Measurements from ENCODE around the gene MIB2. TPM values are rescaled to one million over a fixed set of nuclear protein-coding genes. Genes with fewer than 3 reads are reported as not detected.

MIB2 gene
- total RNA-seq, 4 donors from 2014 or later: 80.0 to 99.8 (median 96.6) TPM

DNA sequence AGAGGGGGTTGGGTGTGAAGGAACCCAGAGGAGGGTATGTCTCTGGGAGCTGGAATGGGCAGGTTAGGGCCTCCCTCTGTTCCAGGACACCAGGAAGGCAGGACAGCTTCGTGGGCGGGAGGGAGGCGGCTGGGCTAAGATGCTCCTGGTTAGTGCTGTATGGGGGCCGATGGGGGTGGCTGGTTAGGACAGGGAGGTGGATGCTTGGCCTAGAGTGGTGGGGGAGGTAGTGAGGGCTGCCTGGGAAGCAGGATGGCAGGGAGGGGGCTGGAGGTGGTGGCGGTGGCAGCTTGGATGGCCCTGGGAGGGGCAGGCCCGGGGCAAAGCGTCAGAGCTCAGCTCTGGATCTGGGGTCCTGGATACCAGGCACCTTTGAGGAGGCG is 10.5 kb downstream of the MIB2 start:
- Histone ChIP-seq H3K9me3 (no peaks in the 10 kb centered on the region), H3K4me1 (peaks cover 14 to 76% (median 21%) of the 10 kb centered on the region in 3 donors), H3K27ac (no peak overlapping the region), H3K27me3 (peaks cover 0 to 23% (median 0%) of the 10 kb centered on the region in 4 donors), H3K4me3 (no peak overlapping the region), H3K36me3 (peaks cover 0 to 26% (median 0%) of the 10 kb centered on the region in 3 donors)
- TF ChIP-seq POLR2A (IDR thresholded peaks at IDR 0.05): no peak
- TF ChIP-seq, protein P1, sequence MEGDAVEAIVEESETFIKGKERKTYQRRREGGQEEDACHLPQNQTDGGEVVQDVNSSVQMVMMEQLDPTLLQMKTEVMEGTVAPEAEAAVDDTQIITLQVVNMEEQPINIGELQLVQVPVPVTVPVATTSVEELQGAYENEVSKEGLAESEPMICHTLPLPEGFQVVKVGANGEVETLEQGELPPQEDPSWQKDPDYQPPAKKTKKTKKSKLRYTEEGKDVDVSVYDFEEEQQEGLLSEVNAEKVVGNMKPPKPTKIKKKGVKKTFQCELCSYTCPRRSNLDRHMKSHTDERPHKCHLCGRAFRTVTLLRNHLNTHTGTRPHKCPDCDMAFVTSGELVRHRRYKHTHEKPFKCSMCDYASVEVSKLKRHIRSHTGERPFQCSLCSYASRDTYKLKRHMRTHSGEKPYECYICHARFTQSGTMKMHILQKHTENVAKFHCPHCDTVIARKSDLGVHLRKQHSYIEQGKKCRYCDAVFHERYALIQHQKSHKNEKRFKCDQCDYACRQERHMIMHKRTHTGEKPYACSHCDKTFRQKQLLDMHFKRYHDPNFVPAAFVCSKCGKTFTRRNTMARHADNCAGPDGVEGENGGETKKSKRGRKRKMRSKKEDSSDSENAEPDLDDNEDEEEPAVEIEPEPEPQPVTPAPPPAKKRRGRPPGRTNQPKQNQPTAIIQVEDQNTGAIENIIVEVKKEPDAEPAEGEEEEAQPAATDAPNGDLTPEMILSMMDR (IDR thresholded peaks at IDR 0.05): no peak
- DNase-seq: no peak
- intact Hi-C loops (cut with DNase I): no loop called here
- WGBS, 2 donors: 84 to 100% methylated on average over 5 to 8 of the region's 8 CpGs

DNA sequence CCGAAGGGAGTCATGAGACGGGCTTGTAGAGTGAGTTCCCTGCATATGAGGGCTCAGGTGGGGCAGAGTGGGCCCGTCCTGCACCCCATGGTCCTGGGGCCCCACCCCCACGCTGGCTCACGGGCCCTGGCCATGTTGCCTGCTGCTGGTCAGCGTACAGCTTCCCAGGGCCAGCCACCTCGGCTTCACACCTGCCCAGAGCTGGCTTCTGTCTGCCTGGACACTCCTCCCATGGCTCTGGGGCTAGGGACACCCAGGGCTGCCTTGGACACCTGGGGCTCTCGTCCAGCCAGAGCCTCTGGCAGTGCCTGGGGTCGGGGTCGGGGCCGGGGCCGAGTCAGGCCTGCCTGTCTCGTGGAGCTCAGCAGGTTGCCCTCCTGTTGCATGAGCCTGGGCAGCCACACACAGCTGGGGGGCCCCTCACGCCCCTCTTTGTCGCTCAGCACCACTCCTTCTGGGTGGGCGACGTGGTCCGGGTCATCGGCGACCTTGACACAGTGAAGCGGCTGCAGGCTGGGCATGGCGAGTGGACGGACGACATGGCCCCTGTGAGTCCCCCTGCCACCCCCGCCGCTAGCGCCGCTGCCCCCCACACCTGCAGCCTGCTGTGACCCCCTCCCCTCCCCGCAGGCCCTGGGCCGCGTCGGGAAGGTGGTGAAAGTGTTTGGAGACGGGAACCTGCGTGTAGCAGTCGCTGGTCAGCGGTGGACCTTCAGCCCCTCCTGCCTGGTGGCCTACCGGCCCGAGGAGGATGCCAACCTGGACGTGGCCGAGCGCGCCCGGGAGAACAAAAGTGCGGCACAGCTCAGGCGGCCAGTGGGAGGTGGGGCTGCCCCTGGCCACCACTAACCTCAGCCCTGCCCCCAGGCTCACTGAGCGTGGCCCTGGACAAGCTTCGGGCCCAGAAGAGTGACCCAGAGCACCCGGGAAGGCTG is 11.2 kb downstream of the MIB2 start:
- peaks cover 0 to 26% (median 0%) of the 10 kb centered on the region in 3 donors for H3K36me3 ChIP-seq
- TF ChIP-seq POLR2A (IDR thresholded peaks at IDR 0.05): no peak
- TF ChIP-seq, protein P1 (IDR thresholded peaks at IDR 0.05): no peak
- H3K4me1 ChIP-seq: peaks cover 19 to 76% (median 28%) of the 10 kb centered on the region in 3 donors
- H3K9me3 ChIP-seq: no peaks in the 10 kb centered on the region
- DNase-seq: no peak
- H3K27ac ChIP-seq: peak overlapping the region; percentile 56 to 90 (median 79)
- intact Hi-C loops (cut with DNase I): no loop called here
- H3K4me3 ChIP-seq: peak overlapping the region in 2 of 4 donors; percentile 50 to 63
- H3K27me3 ChIP-seq: peaks cover 0 to 29% (median 2%) of the 10 kb centered on the region in 4 donors
- 70 to 88% methylated on average over 2 to 3 of the region's 48 CpGs for WGBS, 2 donors

DNA sequence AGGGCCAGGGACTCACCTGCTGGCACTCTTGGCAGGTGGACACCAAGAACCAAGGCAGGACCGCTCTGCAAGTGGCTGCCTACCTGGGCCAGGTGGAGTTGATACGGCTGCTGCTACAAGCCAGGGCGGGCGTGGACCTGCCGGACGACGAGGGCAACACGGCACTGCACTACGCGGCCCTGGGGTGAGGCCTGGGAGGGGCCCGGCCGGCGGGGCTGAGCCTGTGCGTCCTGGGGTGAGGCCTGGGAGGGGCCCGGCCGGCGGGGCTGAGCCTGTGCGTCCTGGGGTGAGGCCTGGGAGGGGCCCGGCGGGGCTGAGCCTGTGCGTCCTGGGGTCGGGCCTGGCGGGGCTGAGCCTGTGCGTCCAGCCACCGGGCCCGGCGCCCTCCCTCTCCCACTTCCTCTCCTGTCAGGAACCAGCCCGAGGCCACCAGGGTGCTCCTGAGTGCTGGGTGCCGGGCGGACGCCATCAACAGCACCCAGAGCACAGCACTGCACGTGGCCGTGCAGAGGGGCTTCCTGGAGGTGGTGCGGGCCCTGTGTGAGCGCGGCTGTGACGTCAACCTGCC is 12.0 kb downstream of the MIB2 start:
- 45% methylated on average over 5 of the region's 37 CpGs; no CpG with 5 or more reads in 1 of the 2 donors for WGBS, 2 donors
- TF ChIP-seq POLR2A (IDR thresholded peaks at IDR 0.05): peak in 1 of 4 donors; percentile 40
- TF ChIP-seq, protein P1 (IDR thresholded peaks at IDR 0.05): no peak
- intact Hi-C loops (cut with DNase I): no loop called here
- no peaks in the 10 kb centered on the region for H3K9me3 ChIP-seq
- peaks cover 25 to 76% (median 31%) of the 10 kb centered on the region in 3 donors for H3K4me1 ChIP-seq
- H3K36me3 ChIP-seq: peaks cover 0 to 26% (median 0%) of the 10 kb centered on the region in 3 donors
- DNase-seq: no peak
- H3K4me3 ChIP-seq: peak overlapping the region; percentile 36 to 63 (median 43)
- peaks cover 0 to 38% (median 10%) of the 10 kb centered on the region in 4 donors for H3K27me3 ChIP-seq
- H3K27ac ChIP-seq: peak overlapping the region; percentile 83 to 90 (median 88)

DNA sequence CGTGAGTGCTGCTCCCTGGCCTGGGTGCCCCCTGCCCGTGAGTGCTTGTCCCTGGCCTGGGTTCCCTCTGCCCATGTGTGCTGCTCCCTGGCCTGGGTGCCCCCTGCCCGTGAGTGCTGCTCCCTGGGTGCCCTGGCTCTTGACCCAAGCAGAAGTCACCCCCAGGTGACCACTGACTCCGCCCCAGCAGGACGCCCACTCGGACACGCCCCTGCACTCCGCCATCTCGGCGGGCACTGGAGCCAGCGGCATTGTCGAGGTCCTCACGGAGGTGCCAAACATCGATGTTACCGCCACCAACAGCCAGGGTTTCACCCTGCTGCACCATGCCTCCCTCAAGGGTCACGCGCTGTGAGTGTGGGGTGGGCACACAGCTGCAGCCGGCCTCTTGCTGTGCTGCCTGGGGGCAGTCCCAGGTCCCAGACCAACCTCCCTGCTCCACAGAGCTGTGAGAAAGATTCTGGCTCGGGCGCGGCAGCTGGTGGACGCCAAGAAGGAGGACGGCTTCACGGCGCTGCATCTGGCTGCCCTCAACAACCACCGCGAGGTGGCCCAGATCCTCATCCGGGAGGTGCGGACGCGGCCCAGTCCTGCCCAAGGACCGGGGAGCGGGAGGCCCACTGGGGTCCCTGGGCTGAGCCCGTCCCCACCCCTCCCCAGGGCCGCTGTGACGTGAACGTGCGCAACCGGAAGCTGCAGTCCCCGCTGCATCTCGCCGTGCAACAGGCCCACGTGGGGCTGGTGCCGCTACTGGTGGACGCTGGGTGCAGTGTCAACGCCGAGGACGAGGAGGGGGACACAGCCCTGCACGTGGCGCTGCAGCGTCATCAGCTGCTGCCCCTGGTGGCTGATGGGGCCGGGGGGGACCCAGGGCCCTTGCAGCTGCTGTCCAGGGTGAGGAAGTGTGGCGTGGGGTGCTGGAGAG is 12.8 kb downstream of the MIB2 start:
- DNase-seq: no peak
- 50 to 66% methylated on average over 2 to 12 of the region's 53 CpGs for WGBS, 2 donors
- intact Hi-C loops (cut with DNase I): no loop called here
- Histone ChIP-seq H3K27me3 (peaks cover 0 to 38% (median 10%) of the 10 kb centered on the region in 4 donors), H3K36me3 (peaks cover 0 to 26% (median 0%) of the 10 kb centered on the region in 3 donors), H3K4me1 (peaks cover 21 to 69% (median 31%) of the 10 kb centered on the region in 3 donors), H3K4me3 (peak overlapping the region; percentile 36 to 63 (median 43)), H3K27ac (peak overlapping the region; percentile 83 to 90 (median 88)), H3K9me3 (no peaks in the 10 kb centered on the region)
- TF ChIP-seq, protein P1 (IDR thresholded peaks at IDR 0.05): no peak
- TF ChIP-seq POLR2A (IDR thresholded peaks at IDR 0.05): no peak

All from esophagus squamous epithelium (tissue), 5 donors.